ENCODE results near the gene FREM1. TPM values are rescaled to one million over a fixed set of nuclear protein-coding genes. Genes with fewer than 3 reads are reported as not detected.

Gene FREM1
- total RNA-seq, 1 experiment from 2014 or later: 0.17 TPM

DNA sequence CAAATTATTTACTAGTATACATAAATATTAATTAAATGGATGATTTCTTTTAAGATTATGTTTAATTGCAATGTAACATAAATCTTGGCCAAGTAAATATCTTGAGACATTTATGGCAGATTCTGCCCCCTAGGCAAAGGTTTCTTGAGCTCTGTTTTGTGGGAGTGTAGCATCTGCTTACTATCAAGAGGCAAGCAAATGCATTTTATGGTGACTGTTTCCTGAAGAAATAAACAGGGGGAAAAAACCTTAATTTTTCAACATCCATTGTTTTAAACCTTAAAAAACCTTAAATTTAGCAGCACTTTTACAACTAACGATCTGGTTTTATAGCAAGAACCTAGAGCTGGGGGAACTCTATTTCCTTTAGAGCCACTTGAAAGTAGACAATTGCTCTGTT is 25.7 kb upstream of the FREM1 start:
- Histone ChIP-seq H4K20me1 (ENCODE audit: insufficient read depth) (no peaks in the 10 kb centered on the region), H3K79me2 (ENCODE audit: low read depth) (no peaks in the 10 kb centered on the region), H3K36me3 (ENCODE audit: low read depth) (no peaks in the 10 kb centered on the region), H3K4me2 (no peak overlapping the region), H2AFZ (no peak overlapping the region), H3F3A (ENCODE audit: insufficient read depth, low read depth) (no peaks in the 10 kb centered on the region), H3K9me3 (ENCODE audit: insufficient read depth, low read depth) (no peaks in the 10 kb centered on the region), H3K27me3 (ENCODE audit: insufficient read depth, low read depth) (no peaks in the 10 kb centered on the region), H3K4me1 (replicated peaks; ENCODE audit: insufficient read depth) (no peaks in the 10 kb centered on the region), H3K27ac (no peak overlapping the region), H3K4me3 (no peak overlapping the region), H3K9me2 (ENCODE audit: insufficient read depth) (no peaks in the 10 kb centered on the region)
- DNase-seq: no peak
- BruUV-seq (replicated peaks): no TSS peak
- intact Hi-C loops (cut with micrococcal nuclease; ENCODE audit: unreplicated experiment): no loop called here
- TF ChIP-seq, protein P1, sequence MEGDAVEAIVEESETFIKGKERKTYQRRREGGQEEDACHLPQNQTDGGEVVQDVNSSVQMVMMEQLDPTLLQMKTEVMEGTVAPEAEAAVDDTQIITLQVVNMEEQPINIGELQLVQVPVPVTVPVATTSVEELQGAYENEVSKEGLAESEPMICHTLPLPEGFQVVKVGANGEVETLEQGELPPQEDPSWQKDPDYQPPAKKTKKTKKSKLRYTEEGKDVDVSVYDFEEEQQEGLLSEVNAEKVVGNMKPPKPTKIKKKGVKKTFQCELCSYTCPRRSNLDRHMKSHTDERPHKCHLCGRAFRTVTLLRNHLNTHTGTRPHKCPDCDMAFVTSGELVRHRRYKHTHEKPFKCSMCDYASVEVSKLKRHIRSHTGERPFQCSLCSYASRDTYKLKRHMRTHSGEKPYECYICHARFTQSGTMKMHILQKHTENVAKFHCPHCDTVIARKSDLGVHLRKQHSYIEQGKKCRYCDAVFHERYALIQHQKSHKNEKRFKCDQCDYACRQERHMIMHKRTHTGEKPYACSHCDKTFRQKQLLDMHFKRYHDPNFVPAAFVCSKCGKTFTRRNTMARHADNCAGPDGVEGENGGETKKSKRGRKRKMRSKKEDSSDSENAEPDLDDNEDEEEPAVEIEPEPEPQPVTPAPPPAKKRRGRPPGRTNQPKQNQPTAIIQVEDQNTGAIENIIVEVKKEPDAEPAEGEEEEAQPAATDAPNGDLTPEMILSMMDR (conservative IDR thresholded peaks at IDR 0.05): no peak
- no peak for TF ChIP-seq EZH2 (IDR thresholded peaks at IDR 0.05; ENCODE audit: low read depth)
- CTCF ChIA-PET: no interaction called here
- POLR2A ChIA-PET (ENCODE audit: unreplicated experiment): interaction anchor here (0.6 kb wide), 1 partner anchor 176 kb away, joined by 5 read pairs; no protein-coding TSS in a partner anchor

GRCh38 chr9:14935106-14935751 is 25.0 kb upstream of the FREM1 start:
- Histone ChIP-seq H3K9me2 (ENCODE audit: insufficient read depth) (no peaks in the 10 kb centered on the region), H3F3A (ENCODE audit: insufficient read depth, low read depth) (no peaks in the 10 kb centered on the region), H3K27me3 (ENCODE audit: insufficient read depth, low read depth) (no peaks in the 10 kb centered on the region), H3K4me2 (no peak overlapping the region), H4K20me1 (ENCODE audit: insufficient read depth) (no peaks in the 10 kb centered on the region), H3K79me2 (ENCODE audit: low read depth) (no peaks in the 10 kb centered on the region), H3K36me3 (ENCODE audit: low read depth) (no peaks in the 10 kb centered on the region), H3K27ac (no peak overlapping the region), H2AFZ (no peak overlapping the region), H3K4me3 (no peak overlapping the region), H3K9me3 (ENCODE audit: insufficient read depth, low read depth) (no peaks in the 10 kb centered on the region), H3K4me1 (replicated peaks; ENCODE audit: insufficient read depth) (no peaks in the 10 kb centered on the region)
- intact Hi-C loops (cut with micrococcal nuclease; ENCODE audit: unreplicated experiment): no loop called here
- no TSS peak for BruUV-seq (replicated peaks)
- ChIA-PET CTCF (no interaction called here), POLR2A (ENCODE audit: unreplicated experiment) (interaction anchor here (0.6 to 0.7 kb wide), 2 partner anchors 110 to 175 kb away, joined by 5 to 6 read pairs; no protein-coding TSS in a partner anchor)
- no peak for TF ChIP-seq EZH2 (IDR thresholded peaks at IDR 0.05; ENCODE audit: low read depth)
- TF ChIP-seq, protein P1 (conservative IDR thresholded peaks at IDR 0.05): no peak
- no peak for DNase-seq

DNA sequence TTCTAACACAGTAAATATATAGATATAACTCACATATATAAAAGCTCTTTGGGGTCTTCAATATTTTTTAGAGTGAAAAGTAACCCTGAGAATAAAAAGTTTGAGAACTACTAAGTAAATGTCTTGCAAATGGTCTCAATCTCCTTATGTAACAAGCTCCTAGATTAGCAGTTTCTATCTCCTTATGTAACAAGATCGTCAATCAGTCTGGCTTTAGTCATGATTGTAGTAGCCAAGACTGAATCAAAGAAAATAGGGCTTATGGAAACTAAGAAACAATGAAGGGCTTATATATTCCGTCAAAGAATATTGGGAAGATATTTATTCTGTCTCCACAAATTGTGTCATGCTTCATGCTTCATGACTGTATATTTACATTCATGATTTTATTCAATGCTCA is 22.4 kb upstream of the FREM1 start:
- Histone ChIP-seq H3K27me3 (ENCODE audit: insufficient read depth, low read depth) (no peaks in the 10 kb centered on the region), H3K4me3 (no peak overlapping the region), H3K4me2 (no peak overlapping the region), H2AFZ (no peak overlapping the region), H3K9me2 (ENCODE audit: insufficient read depth) (no peaks in the 10 kb centered on the region), H4K20me1 (ENCODE audit: insufficient read depth) (no peaks in the 10 kb centered on the region), H3K79me2 (ENCODE audit: low read depth) (no peaks in the 10 kb centered on the region), H3K4me1 (replicated peaks; ENCODE audit: insufficient read depth) (no peaks in the 10 kb centered on the region), H3K9me3 (ENCODE audit: insufficient read depth, low read depth) (no peaks in the 10 kb centered on the region), H3F3A (ENCODE audit: insufficient read depth, low read depth) (no peaks in the 10 kb centered on the region), H3K27ac (no peak overlapping the region), H3K36me3 (ENCODE audit: low read depth) (no peaks in the 10 kb centered on the region)
- TF ChIP-seq EZH2 (IDR thresholded peaks at IDR 0.05; ENCODE audit: low read depth): no peak
- TF ChIP-seq, protein P1 (conservative IDR thresholded peaks at IDR 0.05): no peak
- no TSS peak for BruUV-seq (replicated peaks)
- intact Hi-C loops (cut with micrococcal nuclease; ENCODE audit: unreplicated experiment): no loop called here
- no peak for DNase-seq
- ChIA-PET POLR2A (ENCODE audit: unreplicated experiment) (no interaction called here), CTCF (no interaction called here)
